ENCODE data around the gene SSTR5.
A peak's percentile ranks its signal among the peaks of the same experiment; 100 is the strongest.
"Not testable (repeated sequence)": the region's sequence is repeated elsewhere in the genome, so short reads cannot be mapped to it uniquely, and the experiment has no call there.

Gene SSTR5

DNA sequence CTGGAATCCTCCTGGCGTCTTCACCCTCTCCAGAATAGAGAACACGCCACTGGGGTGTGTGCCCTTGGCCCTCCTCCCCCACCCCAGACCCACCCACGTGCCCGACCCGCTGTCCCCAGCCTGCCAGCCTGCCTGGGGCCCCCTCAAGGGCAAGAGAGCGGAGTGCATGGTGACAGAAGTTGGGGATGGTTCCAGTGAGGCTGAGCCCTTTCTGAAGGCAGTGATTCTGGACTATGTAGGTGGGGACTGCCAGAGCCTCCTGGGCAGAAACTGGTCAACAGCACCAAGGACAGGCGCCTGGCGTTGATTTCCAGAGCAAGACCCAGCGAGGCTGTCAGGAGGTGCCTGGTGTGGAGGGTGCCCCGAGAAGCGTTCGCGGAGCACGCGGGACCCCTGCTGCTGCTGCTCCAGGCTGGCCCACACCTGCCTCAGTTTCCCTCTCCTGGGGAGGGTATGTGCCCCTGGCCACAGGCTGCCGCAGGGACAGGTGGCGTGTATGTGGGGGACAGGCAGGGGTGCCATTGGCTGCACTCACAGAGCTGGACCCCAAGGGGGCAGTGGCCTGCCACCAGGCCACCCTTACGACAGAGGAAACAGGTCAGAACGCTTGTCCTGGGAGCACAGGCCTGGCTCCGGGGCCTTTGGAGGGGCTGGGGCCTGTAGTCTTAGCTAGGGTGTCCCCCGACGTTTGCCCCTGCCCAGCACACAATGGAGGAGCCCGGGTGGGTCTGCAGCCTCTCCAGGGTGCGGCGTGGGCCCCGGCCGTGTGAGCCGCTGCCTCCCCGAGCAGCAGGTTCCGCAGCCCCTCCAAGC, 1.2 kb downstream of the SSTR5 start:
- no peak for DNase-seq (ENCODE audit: low spot score)

DNA sequence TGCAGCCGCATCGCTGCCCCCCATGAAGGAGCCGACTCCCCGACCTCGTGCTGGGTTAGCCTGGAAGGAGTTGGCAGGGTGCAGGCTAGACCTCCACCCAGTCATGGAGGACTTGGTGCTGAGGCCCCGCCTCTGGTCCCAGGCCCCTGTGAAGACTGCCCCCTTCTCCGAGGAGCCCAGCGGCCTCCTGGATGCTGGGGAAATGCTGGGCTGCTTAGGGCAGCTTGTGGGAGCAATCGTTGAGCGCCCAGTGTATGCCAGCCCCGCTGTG, 1.8 kb downstream of the SSTR5 start:
- no peak for DNase-seq (ENCODE audit: low spot score)

DNA sequence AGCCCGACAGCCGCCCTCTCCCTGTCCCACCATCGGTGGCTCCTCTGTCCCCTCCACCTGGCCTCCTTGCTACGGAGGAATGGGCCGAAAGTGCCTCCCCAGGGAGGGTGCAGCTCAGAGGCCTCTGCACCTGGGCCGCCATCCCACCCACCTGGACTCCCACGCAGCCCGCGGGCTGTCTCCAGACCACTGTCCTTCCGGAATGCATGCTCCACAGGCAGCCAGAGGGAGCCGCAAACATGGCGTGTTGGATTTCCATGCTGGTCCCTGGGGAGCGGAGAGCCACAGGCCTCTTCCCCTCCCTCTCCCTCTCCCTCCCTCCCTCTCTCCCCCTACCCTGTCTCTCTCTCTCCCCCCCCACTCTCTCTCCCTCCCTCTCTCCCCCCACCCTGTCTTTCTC, 3.0 kb downstream of the SSTR5 start:
- peak; percentile 65 for DNase-seq (ENCODE audit: low spot score)

DNA sequence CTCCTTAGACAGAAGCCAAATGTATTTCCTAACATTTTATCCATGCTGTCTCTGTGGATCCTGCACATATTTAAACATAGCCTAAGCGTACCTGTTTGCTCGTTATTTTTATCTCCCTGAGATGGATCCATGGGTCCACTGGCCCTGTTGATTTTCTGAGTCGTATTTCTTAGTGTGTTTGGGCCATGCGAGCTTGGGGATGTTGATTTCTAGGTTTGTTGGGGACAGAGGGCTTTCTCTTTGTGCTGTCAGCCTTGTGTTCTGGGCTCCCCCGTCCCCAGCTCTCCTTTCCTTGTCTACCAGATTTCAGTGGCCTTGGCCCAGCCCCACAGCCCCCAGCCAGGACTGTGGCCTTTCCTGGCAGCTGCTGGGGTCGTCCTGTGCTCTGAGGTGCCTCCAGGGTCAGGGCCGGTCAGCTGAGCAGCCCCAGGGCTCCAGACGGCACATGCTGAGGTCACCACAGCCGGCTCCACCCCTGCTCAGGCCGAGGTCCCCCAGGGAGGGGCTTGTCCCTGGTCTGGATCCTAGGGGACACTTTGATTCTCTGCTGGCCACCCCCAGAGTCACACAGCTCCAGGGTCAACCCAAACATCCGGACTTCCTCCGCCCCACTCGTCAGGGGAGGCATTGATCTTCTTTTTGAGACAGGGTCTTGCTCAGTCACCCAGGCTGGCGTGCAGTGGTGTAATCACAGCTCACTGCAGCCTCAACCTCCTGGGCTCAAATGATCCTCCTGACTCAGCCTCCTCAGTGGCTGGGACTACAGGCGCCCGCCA, 4.4 kb downstream of the SSTR5 start:
- DNase-seq (ENCODE audit: low spot score) = no peak

DNA sequence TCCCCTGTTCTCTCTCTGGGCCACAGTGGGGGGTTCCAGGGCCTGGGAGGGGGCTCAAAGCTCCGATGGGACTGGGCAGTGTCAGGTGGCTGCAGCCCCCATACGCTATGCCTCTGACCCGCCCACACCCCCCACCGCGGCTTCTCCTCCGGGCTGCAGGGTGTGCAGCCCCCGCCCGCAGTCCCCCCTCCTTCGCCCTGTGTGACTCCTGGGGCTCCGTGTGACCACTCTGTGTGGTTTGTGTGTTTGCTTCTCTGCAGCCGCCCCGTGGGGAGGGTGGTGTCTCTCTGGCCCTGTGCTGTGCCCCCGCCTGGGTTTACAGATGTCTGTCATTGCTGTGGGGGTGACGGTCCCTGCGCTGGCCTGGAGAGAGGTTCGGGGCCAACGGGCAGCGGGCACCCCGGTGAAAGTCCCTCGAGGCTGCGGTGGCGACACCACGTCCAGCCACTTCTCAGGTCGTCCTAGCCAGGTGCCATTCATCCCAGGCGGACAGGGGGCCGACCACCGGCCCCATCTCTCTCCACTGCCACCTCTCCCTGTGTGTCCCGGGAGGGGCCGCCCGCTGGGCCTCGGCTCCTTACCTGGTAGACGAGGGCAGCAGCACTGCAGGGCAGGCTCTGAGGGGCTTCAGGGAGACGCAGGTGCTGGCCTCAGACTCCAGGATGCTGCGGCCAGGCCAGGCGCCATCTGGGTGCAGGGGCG, 5.5 kb downstream of the SSTR5 start:
- DNase-seq (ENCODE audit: low spot score) = no peak

DNA sequence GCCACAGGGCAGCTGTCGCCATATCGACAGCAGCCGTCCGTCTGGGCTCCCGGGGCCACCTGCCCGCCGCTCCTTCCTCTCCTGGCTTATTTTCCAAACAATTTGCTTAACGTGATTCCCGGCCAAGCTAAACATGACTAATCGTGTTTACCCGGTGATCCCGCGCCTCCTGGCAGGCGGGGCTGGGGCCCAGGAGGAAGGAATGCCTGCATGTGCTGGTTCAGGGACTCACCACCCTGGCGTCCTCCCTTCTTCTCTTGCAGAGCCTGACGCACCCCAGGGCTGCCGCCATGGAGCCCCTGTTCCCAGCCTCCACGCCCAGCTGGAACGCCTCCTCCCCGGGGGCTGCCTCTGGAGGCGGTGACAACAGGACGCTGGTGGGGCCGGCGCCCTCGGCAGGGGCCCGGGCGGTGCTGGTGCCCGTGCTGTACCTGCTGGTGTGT, 6.1 kb downstream of the SSTR5 start:
- peak; percentile 73 for DNase-seq (ENCODE audit: low spot score)

DNA sequence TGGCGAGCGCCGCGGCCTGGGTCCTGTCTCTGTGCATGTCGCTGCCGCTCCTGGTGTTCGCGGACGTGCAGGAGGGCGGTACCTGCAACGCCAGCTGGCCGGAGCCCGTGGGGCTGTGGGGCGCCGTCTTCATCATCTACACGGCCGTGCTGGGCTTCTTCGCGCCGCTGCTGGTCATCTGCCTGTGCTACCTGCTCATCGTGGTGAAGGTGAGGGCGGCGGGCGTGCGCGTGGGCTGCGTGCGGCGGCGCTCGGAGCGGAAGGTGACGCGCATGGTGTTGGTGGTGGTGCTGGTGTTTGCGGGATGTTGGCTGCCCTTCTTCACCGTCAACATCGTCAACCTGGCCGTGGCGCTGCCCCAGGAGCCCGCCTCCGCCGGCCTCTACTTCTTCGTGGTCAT, 6.8 kb downstream of the SSTR5 start:
- no peak for DNase-seq (ENCODE audit: low spot score)

DNA sequence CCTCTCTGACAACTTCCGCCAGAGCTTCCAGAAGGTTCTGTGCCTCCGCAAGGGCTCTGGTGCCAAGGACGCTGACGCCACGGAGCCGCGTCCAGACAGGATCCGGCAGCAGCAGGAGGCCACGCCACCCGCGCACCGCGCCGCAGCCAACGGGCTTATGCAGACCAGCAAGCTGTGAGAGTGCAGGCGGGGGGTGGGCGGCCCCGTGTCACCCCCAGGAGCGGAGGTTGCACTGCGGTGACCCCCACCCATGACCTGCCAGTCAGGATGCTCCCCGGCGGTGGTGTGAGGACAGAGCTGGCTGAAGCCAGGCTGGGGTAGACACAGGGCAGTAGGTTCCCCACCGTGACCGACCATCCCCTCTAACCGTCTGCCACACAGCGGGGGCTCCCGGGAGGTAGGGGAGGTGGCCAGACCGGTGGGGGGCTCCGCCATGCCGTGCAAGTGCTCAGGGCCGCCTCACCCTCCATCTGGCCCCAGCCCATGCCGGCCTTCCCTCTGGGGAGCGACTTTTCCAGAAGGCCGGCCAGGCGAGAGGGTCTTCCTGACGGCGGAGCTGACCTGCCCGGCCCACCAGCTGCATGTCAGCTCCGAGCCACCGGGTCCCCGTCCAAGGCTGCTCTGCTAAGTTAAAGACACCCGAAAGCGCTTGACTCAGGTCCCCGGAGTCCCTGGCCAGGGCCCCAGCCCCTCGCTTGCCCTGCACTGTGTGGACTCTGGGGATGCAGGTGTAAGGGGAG, 7.4 kb downstream of the SSTR5 start:
- no peak for DNase-seq (ENCODE audit: low spot score)

DNA sequence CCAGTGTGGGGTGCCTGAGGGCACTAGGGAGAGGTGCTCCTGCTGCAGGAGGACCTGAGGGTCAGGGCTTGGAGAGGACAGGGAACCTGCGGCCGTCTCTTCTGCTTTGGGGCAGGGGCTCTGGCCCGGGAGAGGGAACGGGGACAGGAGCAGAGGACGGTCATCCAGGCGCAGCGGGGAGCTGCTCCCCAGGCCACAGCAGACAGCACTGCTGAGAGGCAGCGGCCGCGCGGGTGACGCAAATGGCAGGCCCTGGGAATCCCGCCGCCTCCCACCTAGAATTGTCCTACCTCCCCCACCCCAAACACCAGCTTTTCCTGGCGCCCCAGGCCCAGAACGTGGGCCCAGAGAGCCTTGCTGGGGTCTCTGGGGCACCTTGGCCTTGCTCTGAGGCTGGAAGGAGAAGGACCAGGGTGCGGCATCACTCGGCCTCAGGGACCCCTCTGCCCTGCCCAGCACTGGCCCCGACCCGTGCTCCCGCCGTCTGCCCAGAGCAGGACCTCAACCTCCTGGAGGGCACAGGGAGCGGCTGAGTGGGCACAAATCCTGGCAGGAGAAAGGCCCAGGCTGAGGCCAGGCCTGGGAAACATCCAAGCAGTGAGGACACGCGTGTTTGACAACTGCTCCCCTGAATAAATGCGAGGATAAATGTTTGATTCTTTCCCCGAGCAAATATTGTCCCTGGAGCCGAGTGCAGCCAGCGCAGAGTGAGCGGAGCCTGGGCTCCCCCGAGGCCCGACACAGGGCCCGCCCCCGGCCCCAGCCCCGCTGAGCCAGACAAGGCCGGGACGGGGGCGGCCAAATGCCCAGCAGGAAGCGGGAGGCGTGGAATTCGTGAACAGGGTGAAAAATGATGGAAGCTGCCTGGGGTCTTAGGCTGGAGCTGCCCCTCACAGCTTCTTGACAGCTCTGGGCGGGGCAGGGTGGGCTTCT, 8.5 kb downstream of the SSTR5 start:
- DNase-seq (ENCODE audit: low spot score) = no peak

DNA sequence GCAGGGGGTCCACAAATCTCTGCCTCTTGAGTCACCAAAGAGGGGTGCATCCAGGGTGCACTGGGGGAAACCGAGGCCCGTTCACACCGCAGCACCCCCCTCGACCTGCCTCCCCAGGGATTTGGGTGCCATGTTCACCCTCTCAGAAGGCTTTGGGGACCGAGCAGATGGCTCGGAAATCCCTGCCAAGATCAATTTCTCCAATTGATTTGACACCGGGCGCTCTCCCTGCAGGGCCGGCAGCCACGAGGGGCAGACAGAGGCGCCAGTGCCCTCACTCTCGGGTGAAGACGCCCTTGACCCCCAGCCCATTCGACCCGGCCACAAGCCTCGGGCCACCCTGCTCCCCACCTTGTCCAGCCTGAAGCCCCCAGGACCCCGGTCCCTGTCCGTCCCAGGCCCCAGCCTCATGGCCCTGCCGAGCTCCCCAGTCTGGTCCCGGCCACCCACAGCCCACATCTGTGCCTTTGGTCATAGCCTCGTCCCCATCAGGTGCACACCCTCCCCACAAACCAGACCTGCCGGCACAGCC, 9.3 kb downstream of the SSTR5 start:
- DNase-seq (ENCODE audit: low spot score) = no peak

DNA sequence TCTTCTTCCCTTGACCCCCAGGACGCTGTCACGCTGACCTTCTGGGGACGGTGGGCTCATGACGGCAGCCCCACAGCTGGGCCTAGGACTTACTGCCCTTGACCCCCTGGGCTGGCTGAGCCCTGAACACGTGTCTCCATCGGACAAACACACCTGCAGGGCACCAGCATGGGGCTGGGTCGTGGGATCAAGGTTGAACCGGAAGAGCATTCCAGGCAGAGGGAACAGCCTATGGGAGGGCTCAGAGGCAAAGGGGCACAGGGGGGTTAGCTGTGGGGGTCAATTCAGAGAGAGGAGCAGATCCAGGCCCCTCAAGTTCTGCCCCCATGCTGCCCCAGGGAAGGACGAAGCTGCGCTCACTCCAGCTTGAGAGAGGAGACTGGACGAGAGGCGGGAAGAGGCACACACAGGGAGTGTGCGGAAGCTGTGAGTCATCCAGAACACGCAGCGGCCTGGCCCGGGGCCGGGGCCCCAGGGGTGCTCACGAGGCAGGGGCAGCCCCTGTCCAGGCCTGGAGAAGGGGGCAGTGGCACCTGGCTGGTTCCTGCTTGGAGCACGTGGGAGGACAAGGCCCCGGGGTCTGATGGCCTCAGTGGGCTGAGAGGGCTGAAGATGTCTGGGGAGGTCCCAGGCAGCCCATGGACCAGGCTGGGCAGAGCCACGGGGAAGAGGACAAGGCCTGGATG, 9.9 kb downstream of the SSTR5 start:
- no peak for DNase-seq (ENCODE audit: low spot score)

DNA sequence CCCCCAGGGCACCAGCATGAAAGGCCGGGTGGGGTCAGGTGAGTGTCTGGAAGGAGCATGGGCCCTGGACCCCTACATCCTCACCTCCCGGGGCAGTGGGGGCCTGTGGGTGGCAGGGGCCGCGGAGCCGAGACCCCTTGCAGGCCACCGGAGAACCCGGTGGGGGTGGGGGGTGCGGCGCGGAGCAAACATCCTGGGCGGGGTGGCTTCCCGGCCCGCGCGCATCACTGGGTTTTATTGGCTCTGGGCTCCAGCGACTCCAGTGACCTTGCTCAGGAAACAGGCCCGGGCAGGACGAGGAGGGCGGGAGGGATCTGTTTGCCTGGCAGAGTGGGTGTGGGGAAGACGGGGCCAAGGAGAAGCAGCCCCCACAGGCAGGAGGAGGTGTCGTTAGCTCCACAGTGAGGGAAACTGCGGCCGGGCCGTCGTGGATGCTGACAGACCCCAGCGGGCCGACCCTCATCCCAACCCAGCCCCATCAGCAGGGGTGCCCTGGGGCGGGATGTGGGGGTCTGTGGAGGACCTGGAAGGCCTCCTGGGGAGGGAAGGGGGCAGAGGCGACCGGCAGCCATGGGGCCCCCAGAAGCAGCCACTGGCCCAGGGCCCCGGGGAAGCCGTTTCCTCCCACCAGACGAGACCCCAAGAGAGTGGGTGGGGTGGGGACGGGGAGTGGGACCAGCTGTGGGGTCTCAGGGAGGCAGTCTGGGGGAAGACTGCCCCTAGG, 10.6 kb downstream of the SSTR5 start:
- DNase-seq (ENCODE audit: low spot score) = no peak

DNA sequence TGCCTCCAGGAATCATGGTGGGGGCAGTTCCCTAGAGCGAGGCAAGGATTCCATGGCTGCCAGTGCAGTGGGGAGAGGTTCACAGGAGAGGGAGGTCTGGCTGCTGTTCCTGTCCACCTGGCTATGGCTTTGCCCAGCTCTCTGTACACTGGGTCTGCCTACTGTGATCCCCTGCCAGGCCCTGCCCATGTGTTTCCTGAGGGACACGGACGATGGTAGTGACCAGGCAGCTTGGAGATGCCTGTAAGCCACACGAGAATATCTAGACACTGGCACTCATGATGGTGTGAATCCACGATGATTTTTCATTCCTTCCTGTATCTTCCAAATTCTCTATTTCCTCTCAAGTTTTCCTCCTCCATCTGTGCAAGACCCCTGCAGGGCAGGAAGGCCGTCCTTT, 12.4 kb downstream of the SSTR5 start:
- no peak for DNase-seq (ENCODE audit: low spot score)

DNA sequence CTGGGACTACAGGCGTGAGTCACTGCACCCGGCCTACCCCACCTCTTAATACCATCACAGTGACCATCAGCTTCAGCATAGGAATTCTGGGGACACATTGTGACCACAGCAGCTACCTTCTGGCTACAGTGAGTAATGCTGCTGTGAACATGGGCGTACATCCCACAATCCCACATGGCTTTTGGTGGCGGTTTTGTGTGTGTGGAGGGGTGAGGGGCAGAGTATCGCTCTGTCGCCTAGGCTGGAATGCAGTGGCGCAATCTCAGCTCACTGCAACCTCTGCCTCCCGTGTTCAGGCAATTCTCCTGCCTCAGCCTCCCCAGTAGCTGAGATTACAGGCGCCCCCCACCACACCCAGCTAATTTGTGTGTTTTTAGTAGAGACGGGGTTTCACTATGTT, 13.9 kb downstream of the SSTR5 start:
- DNase-seq (ENCODE audit: low spot score) = not testable (repeated sequence)

DNA sequence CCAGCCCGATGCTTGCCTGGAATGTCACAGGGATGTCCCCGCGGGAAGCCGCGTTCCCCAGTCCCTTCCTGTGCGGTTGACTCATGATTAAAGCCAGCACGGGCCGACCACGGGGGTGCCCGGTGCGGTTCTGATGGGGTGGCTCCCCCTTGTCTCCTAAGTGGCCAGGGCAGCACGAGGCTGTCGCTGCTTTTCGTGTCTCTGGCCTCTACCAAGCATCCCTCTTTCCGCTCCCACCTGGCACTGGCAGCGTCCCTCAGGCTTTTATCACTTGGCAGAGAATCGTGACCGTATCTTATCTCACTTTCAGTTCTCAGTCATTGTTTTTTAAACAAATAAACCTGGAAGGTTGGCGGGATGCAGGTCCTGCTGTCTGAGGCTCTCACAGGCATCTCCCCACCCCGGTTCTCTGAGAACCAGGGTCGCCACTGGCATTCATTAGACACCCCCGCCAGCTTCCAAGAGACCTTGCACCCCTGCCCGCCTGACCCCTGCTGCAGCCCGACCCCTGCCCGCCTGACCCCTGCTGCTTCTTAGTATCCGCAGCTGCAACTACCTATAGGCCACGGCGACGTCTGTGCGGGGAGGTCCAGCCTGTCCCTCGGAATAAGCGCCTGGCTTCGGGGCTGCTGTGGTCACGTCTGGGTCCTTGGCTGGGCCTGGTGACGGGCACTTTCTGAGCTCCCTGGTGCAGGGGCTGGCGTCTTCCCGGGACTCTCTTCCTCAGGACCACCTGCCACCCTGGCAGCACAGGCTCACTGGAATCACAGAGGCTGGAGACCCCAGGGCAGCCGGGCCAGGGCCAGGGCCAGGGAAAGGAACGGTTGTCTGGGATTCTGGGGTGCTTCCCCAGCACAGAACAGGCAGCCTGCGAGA, 16.0 kb downstream of the SSTR5 start:
- no peak for DNase-seq (ENCODE audit: low spot score)

DNA sequence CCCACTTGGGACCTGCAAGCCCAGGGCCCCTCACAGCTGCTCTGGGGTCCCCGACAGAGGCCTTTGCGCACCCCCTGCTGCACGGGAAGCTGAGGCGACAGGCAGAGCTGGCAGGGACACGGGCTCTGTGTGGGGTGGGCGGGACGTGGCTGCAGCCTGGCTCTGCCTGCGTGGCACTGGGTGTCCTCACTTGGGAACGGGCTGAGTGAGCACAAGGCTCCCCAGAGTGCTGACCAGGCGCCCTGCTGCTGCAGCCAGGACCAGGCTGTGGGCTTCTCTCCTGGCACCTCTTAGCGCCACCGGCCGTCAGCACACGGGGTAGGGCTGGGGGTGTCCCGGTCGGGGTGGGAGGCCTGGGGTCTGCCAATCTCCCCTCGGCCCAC, 16.9 kb downstream of the SSTR5 start:
- no peak for DNase-seq (ENCODE audit: low spot score)

DNA sequence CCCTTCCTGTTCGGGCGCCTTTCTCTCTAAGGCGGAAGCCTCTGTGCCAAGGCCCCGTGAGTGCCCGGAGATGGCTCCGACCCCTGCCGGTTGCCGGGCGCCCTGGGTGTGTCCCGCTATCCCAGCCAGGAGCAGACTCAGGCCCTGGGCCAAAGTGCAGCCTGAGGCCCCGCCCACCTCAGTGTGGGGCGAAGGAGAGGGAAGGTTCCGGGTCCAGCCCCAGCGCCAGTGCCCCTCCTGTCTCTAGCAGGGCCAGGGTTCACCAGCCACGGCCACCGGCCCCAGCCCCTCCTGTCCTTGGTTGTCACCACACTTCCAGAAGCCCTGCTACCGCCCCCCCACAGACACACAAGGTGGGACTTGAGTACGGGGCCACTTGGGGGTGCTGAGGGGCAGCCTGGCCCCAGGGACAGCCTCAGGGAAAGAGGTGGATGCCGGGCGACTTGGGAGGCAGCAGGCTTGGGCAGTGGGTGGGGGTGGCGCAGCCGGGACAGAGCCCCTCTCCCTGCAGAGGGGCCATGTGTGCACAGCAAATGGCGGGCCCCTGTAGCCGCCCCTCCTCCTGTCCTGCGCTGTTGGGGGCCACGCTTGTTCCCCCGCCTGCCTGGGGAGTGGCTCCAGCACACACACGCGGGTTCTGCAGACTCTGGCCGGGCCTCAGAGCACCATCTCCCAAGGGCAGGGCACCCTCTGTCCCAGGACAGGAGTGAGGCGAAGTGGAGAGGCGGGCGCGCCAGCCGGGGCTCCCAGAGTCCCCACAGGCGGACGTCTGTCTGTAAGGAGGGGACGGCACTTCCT, 17.5 kb downstream of the SSTR5 start:
- DNase-seq (ENCODE audit: low spot score) = no peak

Data from SK-N-DZ (cell line).